Chondrocyte (in vitro differentiated cells): ENCODE results near the gene ST7. TPM values are rescaled to one million over a fixed set of nuclear protein-coding genes. Genes with fewer than 3 reads are reported as not detected.
"Not testable (repeated sequence)": the region's sequence is repeated elsewhere in the genome, so short reads cannot be mapped to it uniquely, and the experiment has no call there.

Source experiments
- DNase-seq: peaks from one replicate; pipeline ENCODE4 v3.0.0; 2021; ENCODE audit warnings: mixed read lengths, low spot score
- H3K27ac Mint-ChIP-seq: one replicate; pipeline ENCODE4 v1.8.0; 2021; ENCODE audit warnings: mild to moderate bottlenecking, moderate library complexity, mixed read lengths; ENCODE audit not compliant: unreplicated experiment
- H3K27me3 Mint-ChIP-seq: 2 replicates; pipeline ENCODE4 v1.8.0; 2021; ENCODE audit warnings: low read depth, mixed read lengths
- H3K36me3 Mint-ChIP-seq: 2 replicates; pipeline ENCODE4 v1.8.0; 2021; ENCODE audit warnings: low read depth, mixed read lengths
- H3K4me1 Mint-ChIP-seq: 2 replicates; pipeline ENCODE4 v1.8.0; 2021; ENCODE audit warnings: low read depth, mild to moderate bottlenecking, mixed read lengths
- H3K4me3 Mint-ChIP-seq: one replicate; pipeline ENCODE4 v1.8.0; 2021; ENCODE audit warnings: mild to moderate bottlenecking, moderate library complexity, mixed read lengths; ENCODE audit not compliant: unreplicated experiment
- H3K9me3 Mint-ChIP-seq: 2 replicates; pipeline ENCODE4 v1.8.0; 2021; ENCODE audit warnings: low read depth, mixed read lengths
- CTCF ChIP-seq: fragments of 200-600 bp; sonication (generic); IDR thresholded peaks from 2 replicates; pipeline ENCODE4 v1.5.0; 2021; ENCODE audit warnings: antibody characterized with exemption, mild to moderate bottlenecking, moderate library complexity
- total RNA-seq: library from RNA; stranded (reverse); gene quantifications from 3 replicates; pipeline ENCODE4 v1.2.1, GENCODE V29; 2021

The ST7 gene
- total RNA-seq, 1 donor from 2014 or later = 69.7 TPM

GRCh38 chr7:116929914-116930913, 23.1 kb upstream of the ST7 start:
- no peak overlapping the region for H3K4me3 Mint-ChIP-seq
- TF ChIP-seq CTCF = peak; percentile 95
- no peak overlapping the region for H3K27ac Mint-ChIP-seq
- no peaks in the 10 kb centered on the region for H3K9me3 Mint-ChIP-seq
- peaks cover 5% of the 10 kb centered on the region for H3K4me1 Mint-ChIP-seq
- no peaks in the 10 kb centered on the region for H3K27me3 Mint-ChIP-seq
- no peaks in the 10 kb centered on the region for H3K36me3 Mint-ChIP-seq
- DNase-seq = peak; percentile 94

GRCh38 chr7:116932566-116932965, 20.7 kb upstream of the ST7 start:
- TF ChIP-seq CTCF = no peak
- no peaks in the 10 kb centered on the region for H3K27me3 Mint-ChIP-seq
- H3K27ac Mint-ChIP-seq = no peak overlapping the region
- H3K36me3 Mint-ChIP-seq = no peaks in the 10 kb centered on the region
- no peaks in the 10 kb centered on the region for H3K9me3 Mint-ChIP-seq
- H3K4me1 Mint-ChIP-seq = peaks cover 5% of the 10 kb centered on the region
- DNase-seq = no peak
- H3K4me3 Mint-ChIP-seq = no peak overlapping the region

- no peaks in the 10 kb centered on the region for H3K36me3 Mint-ChIP-seq
- H3K4me1 Mint-ChIP-seq = peaks cover 5% of the 10 kb centered on the region
- no peak for TF ChIP-seq CTCF
- H3K9me3 Mint-ChIP-seq = no peaks in the 10 kb centered on the region
- no peak for DNase-seq
- H3K4me3 Mint-ChIP-seq = no peak overlapping the region
- no peak overlapping the region for H3K27ac Mint-ChIP-seq
- H3K27me3 Mint-ChIP-seq = no peaks in the 10 kb centered on the region
These were observed 19.8 kb upstream of the ST7 start for GRCh38 chr7:116933465-116933864.

GRCh38 chr7:116934580-116934979, 18.7 kb upstream of the ST7 start:
- Mint-ChIP-seq H3K36me3 (no peaks in the 10 kb centered on the region), H3K4me1 (peaks cover 5% of the 10 kb centered on the region), H3K4me3 (no peak overlapping the region), H3K27me3 (no peaks in the 10 kb centered on the region), H3K27ac (no peak overlapping the region), H3K9me3 (no peaks in the 10 kb centered on the region)
- DNase-seq = no peak
- TF ChIP-seq CTCF = no peak

- not testable (repeated sequence) for H3K36me3 Mint-ChIP-seq, H3K27ac Mint-ChIP-seq, H3K9me3 Mint-ChIP-seq, H3K4me1 Mint-ChIP-seq, H3K27me3 Mint-ChIP-seq, H3K4me3 Mint-ChIP-seq, DNase-seq
These were observed 16.5 kb upstream of the ST7 start for GRCh38 chr7:116936844-116937243.

- no peaks in the 10 kb centered on the region for H3K9me3 Mint-ChIP-seq
- H3K4me1 Mint-ChIP-seq = peaks cover 4% of the 10 kb centered on the region
- no peak overlapping the region for H3K4me3 Mint-ChIP-seq
- TF ChIP-seq CTCF = no peak
- no peaks in the 10 kb centered on the region for H3K36me3 Mint-ChIP-seq
- no peak for DNase-seq
- H3K27me3 Mint-ChIP-seq = no peaks in the 10 kb centered on the region
- no peak overlapping the region for H3K27ac Mint-ChIP-seq
These were observed 14.6 kb upstream of the ST7 start for GRCh38 chr7:116938678-116939077.
